ENCODE measurements around the gene PLEKHG5. TPM values are rescaled to one million over a fixed set of nuclear protein-coding genes. Genes with fewer than 3 reads are reported as not detected.
"Not testable (repeated sequence)": the region's sequence is repeated elsewhere in the genome, so short reads cannot be mapped to it uniquely, and the experiment has no call there.

PLEKHG5 gene
- total RNA-seq, 1 experiment from 2014 or later: 1.6 TPM

GRCh38 chr1:6496890-6497214 lies 5.4 kb upstream of the PLEKHG5 start:
- H3K9me3 ChIP-seq (replicated peaks): no peaks in the 10 kb centered on the region
- H3K27ac ChIP-seq: no peak overlapping the region
- peak overlapping the region; percentile 38 for H3K4me3 ChIP-seq
- peaks cover 7% of the 10 kb centered on the region for H3K27me3 ChIP-seq (replicated peaks)
- no peaks in the 10 kb centered on the region for H3K36me3 ChIP-seq
- DNase-seq (ENCODE audit: low read depth in 1 of 2, low spot score in 2 of 2): no peak
- H3K4me1 ChIP-seq (replicated peaks): peaks cover 10% of the 10 kb centered on the region

GRCh38 chr1:6496365-6496721 lies 4.9 kb upstream of the PLEKHG5 start:
- H3K27ac ChIP-seq: no peak overlapping the region
- no peak overlapping the region for H3K4me3 ChIP-seq
- no peaks in the 10 kb centered on the region for H3K36me3 ChIP-seq
- peaks cover 13% of the 10 kb centered on the region for H3K4me1 ChIP-seq (replicated peaks)
- H3K9me3 ChIP-seq (replicated peaks): no peaks in the 10 kb centered on the region
- H3K27me3 ChIP-seq (replicated peaks): peaks cover 7% of the 10 kb centered on the region
- no peak for DNase-seq (ENCODE audit: low read depth in 1 of 2, low spot score in 2 of 2)

DNA sequence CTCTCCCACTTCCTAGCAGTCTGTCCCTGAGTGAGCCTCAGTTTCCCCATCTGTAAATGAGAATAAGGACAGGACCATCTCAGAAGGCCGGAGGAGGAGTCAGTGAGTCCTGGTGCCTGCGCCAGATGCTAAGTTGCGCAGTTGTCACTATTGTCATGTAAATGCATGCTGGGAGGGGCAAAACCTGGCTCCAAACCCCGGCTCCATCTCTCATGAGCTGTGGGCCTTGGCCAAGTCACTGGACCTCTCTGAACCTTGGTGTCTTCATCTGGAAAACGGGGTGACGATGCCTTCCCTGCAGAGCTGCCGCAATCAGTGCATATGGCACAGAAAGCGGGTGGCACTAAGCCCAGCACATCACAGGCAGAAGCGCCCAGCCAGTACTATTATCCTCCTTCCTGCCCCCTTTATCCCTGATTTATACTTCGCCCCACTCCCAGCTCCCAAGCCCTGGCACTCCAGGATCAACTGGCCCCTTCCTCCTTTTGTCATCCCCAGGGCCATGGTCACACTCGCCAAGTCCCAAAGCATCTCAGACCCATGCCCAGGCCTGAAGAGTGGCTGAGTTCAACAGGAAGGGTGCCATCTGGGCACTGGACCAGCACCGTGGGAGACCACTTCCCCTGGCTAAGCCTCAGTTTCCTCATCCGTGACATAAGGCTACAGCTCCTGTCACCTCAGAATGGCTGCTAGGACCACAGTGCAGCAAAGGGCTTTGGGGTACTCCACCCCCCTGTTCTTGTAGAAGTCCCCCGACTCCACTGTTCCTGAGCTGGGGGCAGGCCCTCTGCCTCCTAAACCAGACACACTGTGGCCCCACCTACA lies 4.3 kb upstream of the PLEKHG5 start:
- Histone ChIP-seq H3K9me3 (replicated peaks) (no peaks in the 10 kb centered on the region), H3K4me1 (replicated peaks) (peaks cover 17% of the 10 kb centered on the region), H3K27ac (no peak overlapping the region), H3K27me3 (replicated peaks) (peaks cover 7% of the 10 kb centered on the region), H3K36me3 (no peaks in the 10 kb centered on the region), H3K4me3 (no peak overlapping the region)
- no peak for DNase-seq (ENCODE audit: low read depth in 1 of 2, low spot score in 2 of 2)

DNA sequence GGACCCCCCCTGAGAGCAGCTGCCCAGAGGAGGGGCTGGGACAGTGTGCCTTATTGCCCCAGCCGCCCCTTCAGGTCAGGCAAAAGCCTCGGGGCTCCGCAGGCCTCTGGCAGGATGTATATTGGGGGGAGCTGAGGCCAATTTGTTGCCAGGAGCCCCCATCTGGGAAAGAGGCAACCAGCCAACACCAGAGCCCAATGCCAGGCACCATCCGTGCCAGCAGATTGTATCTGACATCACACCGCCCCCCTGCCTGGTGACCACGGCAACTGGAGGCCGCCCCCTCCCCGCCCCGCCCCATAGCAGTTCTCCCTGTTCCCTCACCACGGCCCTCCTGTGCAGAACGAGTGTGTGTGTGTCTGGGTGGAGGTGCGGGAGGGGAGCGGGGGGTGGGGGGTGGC lies 3.6 kb upstream of the PLEKHG5 start:
- no peaks in the 10 kb centered on the region for H3K36me3 ChIP-seq
- no peak overlapping the region for H3K27ac ChIP-seq
- peaks cover 22% of the 10 kb centered on the region for H3K4me1 ChIP-seq (replicated peaks)

DNA sequence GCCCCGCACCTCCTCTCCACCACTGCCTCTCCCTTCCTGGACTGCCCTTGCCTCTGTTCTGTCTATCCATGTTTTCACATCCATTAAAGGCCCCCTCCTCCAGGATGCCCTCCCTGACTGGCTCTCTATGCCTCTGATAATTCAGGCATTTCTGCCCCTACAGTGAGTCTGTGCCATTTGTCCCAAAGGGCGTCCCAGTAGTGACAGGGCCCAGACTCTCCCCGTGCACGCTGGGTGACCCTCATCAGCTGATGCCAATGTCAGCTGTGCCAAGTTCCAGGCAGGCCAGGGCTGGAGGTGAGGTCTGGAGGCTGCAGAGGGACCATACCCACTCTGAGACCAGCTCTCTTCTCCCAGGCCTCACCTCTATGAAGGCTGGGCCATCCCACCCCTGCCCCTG lies 3.2 kb upstream of the PLEKHG5 start:
- Histone ChIP-seq H3K27me3 (replicated peaks) (peaks cover 7% of the 10 kb centered on the region), H3K9me3 (replicated peaks) (no peaks in the 10 kb centered on the region), H3K4me1 (replicated peaks) (peaks cover 26% of the 10 kb centered on the region), H3K36me3 (no peaks in the 10 kb centered on the region), H3K4me3 (no peak overlapping the region), H3K27ac (no peak overlapping the region)
- no peak for DNase-seq (ENCODE audit: low read depth in 1 of 2, low spot score in 2 of 2)

More for the DNA sequence above, 3.6 kb upstream of the PLEKHG5 start:
- no peak overlapping the region for H3K4me3 ChIP-seq
- no peak for DNase-seq (ENCODE audit: low read depth in 1 of 2, low spot score in 2 of 2)
- H3K27me3 ChIP-seq (replicated peaks): peaks cover 7% of the 10 kb centered on the region
- no peaks in the 10 kb centered on the region for H3K9me3 ChIP-seq (replicated peaks)

DNA sequence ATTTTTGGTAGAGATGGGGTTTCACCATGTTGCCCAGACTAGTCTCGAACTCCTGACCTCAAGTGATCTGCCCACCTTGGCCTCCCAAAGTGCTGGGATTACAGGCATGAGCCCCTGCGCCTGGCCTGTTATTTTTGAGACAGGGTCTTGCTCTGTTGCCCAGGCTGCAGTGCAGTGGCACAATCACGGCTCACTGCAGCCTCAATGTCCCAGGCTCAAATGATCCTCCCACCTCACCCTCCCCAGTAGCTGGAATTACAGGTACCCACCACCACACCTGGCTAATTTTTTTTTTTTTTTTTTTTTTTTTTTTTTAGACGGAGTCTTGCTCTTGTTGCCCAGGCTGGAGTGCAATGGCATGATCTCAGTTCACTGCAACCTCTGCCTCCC lies 2.4 kb upstream of the PLEKHG5 start:
- H3K4me3 ChIP-seq; DNase-seq (ENCODE audit: low read depth in 1 of 2, low spot score in 2 of 2); H3K9me3 ChIP-seq (replicated peaks); H3K27ac ChIP-seq; H3K27me3 ChIP-seq (replicated peaks); H3K36me3 ChIP-seq: not testable (repeated sequence)
- H3K4me1 ChIP-seq (replicated peaks): peaks cover 27% of the 10 kb centered on the region

DNA sequence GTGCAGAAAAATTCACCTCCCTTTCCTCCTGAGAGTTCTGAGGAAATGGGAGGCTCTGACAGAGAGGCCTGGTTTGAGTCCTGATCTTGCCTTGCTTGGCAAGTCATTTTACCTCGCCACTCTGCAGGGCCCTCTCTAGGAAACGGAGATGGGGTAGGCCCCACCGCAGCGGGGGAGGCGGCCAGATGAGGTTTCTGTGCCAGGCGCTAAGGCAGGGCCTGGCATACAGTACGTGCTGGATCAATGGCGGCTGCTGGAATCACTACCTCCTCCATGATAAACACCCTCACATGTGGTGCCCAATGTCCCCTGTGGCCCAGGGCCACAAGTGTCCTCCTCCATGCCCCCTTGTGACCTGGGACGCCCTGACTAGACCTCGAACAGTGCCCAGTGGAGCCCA lies 499 bp upstream of the PLEKHG5 start:
- peaks cover 23% of the 10 kb centered on the region for H3K4me1 ChIP-seq (replicated peaks)
- no peak overlapping the region for H3K27ac ChIP-seq
- no peaks in the 10 kb centered on the region for H3K9me3 ChIP-seq (replicated peaks)
- no peak overlapping the region for H3K4me3 ChIP-seq
- no peak for DNase-seq (ENCODE audit: low read depth in 1 of 2, low spot score in 2 of 2)
- no peaks in the 10 kb centered on the region for H3K36me3 ChIP-seq
- H3K27me3 ChIP-seq (replicated peaks): peaks cover 4% of the 10 kb centered on the region

GRCh38 chr1:6491081-6491449 lies 402 bp downstream of the PLEKHG5 start:
- H3K4me1 ChIP-seq (replicated peaks): peaks cover 21% of the 10 kb centered on the region
- peak overlapping the region; percentile 44 for H3K4me3 ChIP-seq
- peak in 1 of 2 experiments; percentile 37 for DNase-seq (ENCODE audit: low read depth in 1 of 2, low spot score in 2 of 2)
- no peaks in the 10 kb centered on the region for H3K27me3 ChIP-seq (replicated peaks)
- no peaks in the 10 kb centered on the region for H3K36me3 ChIP-seq
- no peaks in the 10 kb centered on the region for H3K9me3 ChIP-seq (replicated peaks)
- H3K27ac ChIP-seq: peak overlapping the region; percentile 57

DNA sequence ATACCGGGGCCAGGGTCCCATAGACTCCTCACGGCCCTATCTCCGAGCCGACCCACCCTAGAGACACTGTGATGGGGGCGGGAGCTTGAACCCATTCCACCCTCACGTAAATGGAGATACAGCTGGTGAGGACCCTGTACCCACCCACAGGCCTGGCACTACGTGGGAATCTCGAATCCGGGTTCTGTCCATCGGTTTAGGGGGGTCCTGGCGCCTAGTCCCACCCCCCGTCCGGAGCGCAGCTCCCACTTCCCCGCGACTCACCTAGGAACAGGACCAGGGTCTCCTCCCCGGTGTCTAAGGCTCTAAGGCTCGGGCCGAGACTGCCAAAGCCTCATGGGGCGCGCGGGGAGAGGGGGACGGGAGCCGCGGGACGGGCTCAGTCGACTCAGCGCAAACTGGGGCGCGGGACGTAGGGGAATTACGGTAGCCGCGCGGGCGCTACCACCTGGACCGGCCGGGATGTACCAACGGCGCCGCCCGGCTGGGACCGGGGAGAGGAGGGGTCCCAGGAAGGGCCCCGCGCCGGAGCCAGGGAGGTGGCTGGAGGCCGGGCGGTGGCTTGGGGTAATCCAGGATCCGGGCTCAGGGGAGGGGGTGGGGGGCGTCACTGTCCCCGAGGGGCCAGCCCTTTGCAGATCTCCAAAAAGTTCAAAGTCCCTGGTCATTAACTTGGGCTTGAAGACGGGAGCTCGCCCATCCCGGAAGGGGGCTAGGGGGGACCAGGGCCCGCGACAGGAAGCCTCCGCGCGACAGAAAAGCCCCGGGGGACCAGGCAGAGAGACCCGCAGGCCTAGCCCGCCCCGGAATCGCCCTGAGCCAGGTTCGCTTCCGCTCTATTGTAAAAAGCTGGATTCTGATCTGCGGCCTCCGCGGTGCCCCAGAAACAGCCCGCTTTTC lies 1.0 kb downstream of the PLEKHG5 start:
- Histone ChIP-seq H3K27ac (peak overlapping the region; percentile 57), H3K4me1 (replicated peaks) (peaks cover 21% of the 10 kb centered on the region), H3K36me3 (no peaks in the 10 kb centered on the region), H3K27me3 (replicated peaks) (no peaks in the 10 kb centered on the region), H3K4me3 (peak overlapping the region; percentile 44), H3K9me3 (replicated peaks) (no peaks in the 10 kb centered on the region)
- peak; percentile 60 to 68 for DNase-seq (ENCODE audit: low read depth in 1 of 2, low spot score in 2 of 2)

GRCh38 chr1:6489799-6490180 lies 1.7 kb downstream of the PLEKHG5 start:
- DNase-seq (ENCODE audit: low read depth in 1 of 2, low spot score in 2 of 2): peak; percentile 50 to 68
- H3K27ac ChIP-seq: no peak overlapping the region
- H3K9me3 ChIP-seq (replicated peaks): no peaks in the 10 kb centered on the region
- H3K4me3 ChIP-seq: peak overlapping the region; percentile 44
- no peaks in the 10 kb centered on the region for H3K27me3 ChIP-seq (replicated peaks)
- H3K4me1 ChIP-seq (replicated peaks): peaks cover 21% of the 10 kb centered on the region
- no peaks in the 10 kb centered on the region for H3K36me3 ChIP-seq

- Histone ChIP-seq H3K27me3 (replicated peaks) (no peaks in the 10 kb centered on the region), H3K4me3 (no peak overlapping the region), H3K27ac (no peak overlapping the region), H3K36me3 (no peaks in the 10 kb centered on the region), H3K9me3 (replicated peaks) (no peaks in the 10 kb centered on the region), H3K4me1 (replicated peaks) (peaks cover 21% of the 10 kb centered on the region)
- DNase-seq (ENCODE audit: low read depth in 1 of 2, low spot score in 2 of 2): no peak
Measured at GRCh38 chr1:6489383-6489765, 2.1 kb downstream of the PLEKHG5 start.

- Histone ChIP-seq H3K4me3 (no peak overlapping the region), H3K9me3 (replicated peaks) (no peaks in the 10 kb centered on the region), H3K4me1 (replicated peaks) (peaks cover 21% of the 10 kb centered on the region), H3K36me3 (no peaks in the 10 kb centered on the region), H3K27ac (no peak overlapping the region), H3K27me3 (replicated peaks) (no peaks in the 10 kb centered on the region)
- DNase-seq (ENCODE audit: low read depth in 1 of 2, low spot score in 2 of 2): no peak
Measured at GRCh38 chr1:6488602-6489382, 2.7 kb downstream of the PLEKHG5 start.

DNA sequence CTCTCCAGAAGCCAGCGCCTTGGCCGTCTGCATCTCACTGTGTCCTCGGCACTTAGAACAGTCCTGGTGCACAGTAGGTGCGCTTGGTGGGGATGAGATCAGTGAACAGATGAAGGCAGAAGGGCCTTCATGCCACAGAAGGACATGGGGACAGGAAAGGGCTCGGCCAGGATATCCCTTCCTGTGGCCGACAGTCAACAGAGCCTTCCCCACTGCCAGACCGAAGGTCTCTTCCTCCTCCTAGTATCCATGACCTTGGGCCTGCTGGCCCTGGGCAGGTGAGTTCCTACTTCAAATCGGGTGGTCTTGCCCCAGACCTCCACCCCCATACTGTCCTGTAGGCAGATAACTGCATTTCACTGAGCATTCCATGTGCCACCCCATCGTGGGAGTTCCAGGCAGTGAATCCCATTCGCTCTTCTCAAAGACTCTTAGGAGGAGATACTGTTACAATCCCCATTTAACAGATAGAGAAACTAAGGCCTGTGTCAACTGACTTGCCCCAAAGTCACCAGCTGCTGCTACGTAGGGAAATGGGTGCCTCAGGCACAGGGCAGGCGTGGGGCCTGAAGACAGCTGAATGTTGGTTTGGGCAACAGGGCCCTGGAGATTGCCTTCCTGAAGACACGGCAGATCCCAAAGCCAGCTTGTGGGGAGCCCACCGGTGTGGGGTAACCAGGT lies 3.5 kb downstream of the PLEKHG5 start:
- Histone ChIP-seq H3K4me1 (replicated peaks) (peaks cover 21% of the 10 kb centered on the region), H3K9me3 (replicated peaks) (no peaks in the 10 kb centered on the region), H3K27ac (no peak overlapping the region), H3K4me3 (no peak overlapping the region), H3K27me3 (replicated peaks) (no peaks in the 10 kb centered on the region), H3K36me3 (no peaks in the 10 kb centered on the region)
- no peak for DNase-seq (ENCODE audit: low read depth in 1 of 2, low spot score in 2 of 2)

All from SJSA1 (cell line).